Upper lobe of left lung (tissue), 6 donors: ENCODE results near the gene CYP46A1. TPM values are rescaled to one million over a fixed set of nuclear protein-coding genes. Genes with fewer than 3 reads are reported as not detected.

Experiments used
- ATAC-seq, 2 donors: fragments of 200-7000 bp; cut with Tn5 transposase; one replicate each; pipeline ENCODE4 v1.9.1; 2022; ENCODE audit warnings: mild to moderate bottlenecking in 2 of 2, moderate library complexity in 2 of 2; ENCODE audit not compliant: low FRiP score in 2 of 2
- DNase-seq, 2 donors: peaks; one replicate each; pipeline ENCODE4 v3.0.0-alpha.2; 2019 to 2020
- H3K27ac ChIP-seq, 4 donors: fragments of 200-600 bp; sonication (generic); one replicate each; pipeline ENCODE4 v1.5.1; 2016 to 2019
- H3K27me3 ChIP-seq, 4 donors: fragments of 200-600 bp; sonication (generic); one replicate each; pipeline ENCODE4 v1.5.1; 2017 to 2019
- H3K36me3 ChIP-seq, 4 donors: fragments of 200-600 bp; sonication (generic); one replicate each; pipeline ENCODE4 v1.5.1; 2016 to 2019
- H3K4me1 ChIP-seq, 4 donors: fragments of 200-600 bp; sonication (generic); one replicate each; pipeline ENCODE4 v1.5.1; 2018 to 2019
- H3K4me3 ChIP-seq, 4 donors: fragments of 200-600 bp; sonication (generic); one replicate each; pipeline ENCODE4 v1.5.1; 2017 to 2019; ENCODE audit warnings: mild to moderate bottlenecking in 2 of 4, moderate library complexity in 1 of 4
- H3K9me3 ChIP-seq, 4 donors: fragments of 200-600 bp; sonication (generic); one replicate each; pipeline ENCODE4 v1.5.1; 2018 to 2019
- EP300 ChIP-seq, 4 donors: sonication (generic); formaldehyde crosslinking; IDR thresholded peaks; one replicate each; pipeline ENCODE4 v1.5.1; 2017; ENCODE audit warnings: antibody characterized with exemption in 4 of 4, control low read depth in 2 of 4
- POLR2A ChIP-seq, 4 donors: fragments of 450-650 bp; IDR thresholded peaks; one replicate each; pipeline ENCODE4 v1.5.1; 2016 to 2017; ENCODE audit warnings: antibody characterized with exemption in 4 of 4, mild to moderate bottlenecking in 2 of 4
- POLR2AphosphoS5 ChIP-seq, 2 donors: sonication (generic); formaldehyde crosslinking; IDR thresholded peaks; one replicate each; pipeline ENCODE4 v1.5.1; 2017; ENCODE audit warnings: antibody characterized with exemption in 2 of 2
- WGBS, 2 donors: methylation state at CpG; one replicate each; pipeline ENCODE4 v1.1.5; 2017 to 2018; 5-methylcytosine and 5-hydroxymethylcytosine counted together
- total RNA-seq, 6 donors: library from RNA; depleted of rRNA in 4 of 6; stranded (reverse); fragments of >200 nt in 4 of 6; gene quantifications; one replicate each; pipeline versions ENCODE4 v1.1.0 to v1.2.1, GENCODE V29; 2016 to 2021
- TF ChIP-seq, protein P1 (sequence below), 6 experiments: fragments of 450-650 bp in 4 of 6; fragments of 200-600 bp in 2 of 6; sonication (generic) in 2 of 6; IDR thresholded peaks; one replicate each; pipeline ENCODE4 v1.5.1; 2016 to 2019; ENCODE audit warnings: antibody characterized with exemption in 6 of 6
- donor health status: DM: no; HTN: no; CAD: no; lungs with moderate emphysema.
- donor health status: DM: no; HTN: yes; CAD: no; lungs with severe emphysema.

The CYP46A1 gene
- total RNA-seq, 6 donors from 2014 or later: 0.15 to 12.6 (median 1.2) TPM

DNA sequence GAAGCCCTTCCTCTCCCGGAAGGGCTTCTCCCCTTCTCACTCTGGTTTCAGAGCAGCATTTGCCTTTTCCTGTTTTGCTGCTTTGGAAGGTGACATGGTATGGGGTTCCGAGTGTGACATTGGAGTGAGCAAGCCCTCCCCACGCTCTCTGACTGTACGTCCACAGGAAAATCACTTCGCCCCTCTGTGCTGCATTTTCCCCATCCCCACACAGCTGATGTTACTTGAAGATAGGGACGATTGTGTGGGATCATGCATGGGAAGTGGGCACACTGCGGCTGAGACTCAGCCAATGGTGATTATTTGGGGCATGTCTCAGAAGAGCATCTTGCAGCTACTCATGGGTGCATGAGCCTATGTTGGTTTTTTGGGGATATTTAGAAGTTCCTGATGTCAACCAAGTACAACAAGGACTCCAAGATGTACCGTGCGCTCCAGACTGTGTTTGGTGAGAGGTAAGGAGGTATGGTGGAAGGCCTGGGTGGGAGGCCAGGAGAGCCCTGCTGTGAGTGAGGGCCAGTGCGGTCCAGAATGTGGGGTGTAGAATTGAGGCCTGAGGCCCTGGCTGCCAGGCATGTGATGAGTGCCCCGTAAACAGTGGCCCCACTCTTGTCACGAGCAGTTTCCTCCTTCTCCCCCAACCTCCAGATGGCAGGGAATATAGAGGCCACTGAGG is 15.1 kb downstream of the CYP46A1 start:
- Histone ChIP-seq H3K27ac (peak overlapping the region in 1 of 4 donors; percentile 27), H3K4me3 (no peak overlapping the region), H3K9me3 (peaks cover 9 to 11% (median 10%) of the 10 kb centered on the region in 4 donors), H3K4me1 (peaks cover 0 to 6% (median 0%) of the 10 kb centered on the region in 4 donors), H3K27me3 (no peaks in the 10 kb centered on the region), H3K36me3 (no peaks in the 10 kb centered on the region)
- no peak for DNase-seq
- WGBS, 2 donors: 64 to 69% methylated on average over 11 to 12 of the region's 12 CpGs
- TF ChIP-seq POLR2A (IDR thresholded peaks at IDR 0.05) (no peak), POLR2AphosphoS5 (IDR thresholded peaks at IDR 0.05) (no peak), EP300 (IDR thresholded peaks at IDR 0.05) (no peak)
- TF ChIP-seq, protein P1, sequence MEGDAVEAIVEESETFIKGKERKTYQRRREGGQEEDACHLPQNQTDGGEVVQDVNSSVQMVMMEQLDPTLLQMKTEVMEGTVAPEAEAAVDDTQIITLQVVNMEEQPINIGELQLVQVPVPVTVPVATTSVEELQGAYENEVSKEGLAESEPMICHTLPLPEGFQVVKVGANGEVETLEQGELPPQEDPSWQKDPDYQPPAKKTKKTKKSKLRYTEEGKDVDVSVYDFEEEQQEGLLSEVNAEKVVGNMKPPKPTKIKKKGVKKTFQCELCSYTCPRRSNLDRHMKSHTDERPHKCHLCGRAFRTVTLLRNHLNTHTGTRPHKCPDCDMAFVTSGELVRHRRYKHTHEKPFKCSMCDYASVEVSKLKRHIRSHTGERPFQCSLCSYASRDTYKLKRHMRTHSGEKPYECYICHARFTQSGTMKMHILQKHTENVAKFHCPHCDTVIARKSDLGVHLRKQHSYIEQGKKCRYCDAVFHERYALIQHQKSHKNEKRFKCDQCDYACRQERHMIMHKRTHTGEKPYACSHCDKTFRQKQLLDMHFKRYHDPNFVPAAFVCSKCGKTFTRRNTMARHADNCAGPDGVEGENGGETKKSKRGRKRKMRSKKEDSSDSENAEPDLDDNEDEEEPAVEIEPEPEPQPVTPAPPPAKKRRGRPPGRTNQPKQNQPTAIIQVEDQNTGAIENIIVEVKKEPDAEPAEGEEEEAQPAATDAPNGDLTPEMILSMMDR (IDR thresholded peaks at IDR 0.05): no peak
- peak in 1 of 2 donors; percentile 30 for ATAC-seq

DNA sequence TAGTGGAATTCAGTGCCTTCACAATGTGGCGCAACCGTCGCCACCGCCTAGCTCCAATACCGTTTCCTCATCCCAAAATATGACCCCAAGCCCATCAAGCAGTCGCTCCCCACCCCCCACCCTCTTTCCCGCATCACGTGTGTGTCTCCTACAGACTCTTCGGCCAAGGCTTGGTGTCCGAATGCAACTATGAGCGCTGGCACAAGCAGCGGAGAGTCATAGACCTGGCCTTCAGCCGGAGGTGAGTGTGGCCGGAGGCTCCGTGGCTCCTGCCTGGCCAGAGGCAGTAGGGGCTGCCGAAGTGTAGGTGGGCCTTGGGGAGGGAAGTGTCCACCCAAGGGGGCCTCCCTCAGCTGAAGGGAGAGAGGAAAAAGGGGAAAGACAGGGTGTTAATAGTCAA is 15.8 kb downstream of the CYP46A1 start:
- no peaks in the 10 kb centered on the region for H3K36me3 ChIP-seq
- 90 to 93% methylated on average over 16 of the region's 16 CpGs for WGBS, 2 donors
- TF ChIP-seq POLR2A (IDR thresholded peaks at IDR 0.05) (no peak), POLR2AphosphoS5 (IDR thresholded peaks at IDR 0.05) (no peak), EP300 (IDR thresholded peaks at IDR 0.05) (no peak)
- TF ChIP-seq, protein P1 (IDR thresholded peaks at IDR 0.05): no peak
- H3K27ac ChIP-seq: no peak overlapping the region
- no peak for ATAC-seq
- no peaks in the 10 kb centered on the region for H3K27me3 ChIP-seq
- H3K4me3 ChIP-seq: no peak overlapping the region
- no peak for DNase-seq
- H3K4me1 ChIP-seq: peaks cover 0 to 6% (median 0%) of the 10 kb centered on the region in 4 donors
- peaks cover 9 to 11% (median 10%) of the 10 kb centered on the region in 4 donors for H3K9me3 ChIP-seq

DNA sequence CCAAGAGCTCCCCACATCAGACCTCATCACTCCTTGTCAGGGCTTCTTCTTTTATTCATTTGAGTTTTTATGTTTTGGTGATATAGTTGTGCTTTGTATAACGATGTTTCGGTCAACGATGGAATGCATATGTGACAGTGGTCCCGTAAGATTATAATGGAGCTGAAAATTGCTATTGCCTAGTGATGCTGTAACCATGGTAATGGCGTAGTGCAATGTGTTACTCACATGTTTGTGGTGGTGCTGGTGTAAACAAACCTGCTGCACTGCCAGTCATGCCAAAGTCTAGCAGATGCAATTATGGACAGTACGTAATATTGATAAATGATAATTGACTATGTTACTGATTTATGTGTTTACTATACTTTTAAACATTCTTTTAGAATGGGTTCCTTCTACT is 16.3 kb downstream of the CYP46A1 start:
- TF ChIP-seq POLR2A (IDR thresholded peaks at IDR 0.05): no peak
- TF ChIP-seq, protein P1 (IDR thresholded peaks at IDR 0.05): no peak
- no peak for TF ChIP-seq POLR2AphosphoS5 (IDR thresholded peaks at IDR 0.05)
- no peak for TF ChIP-seq EP300 (IDR thresholded peaks at IDR 0.05)
- peaks cover 9 to 11% (median 10%) of the 10 kb centered on the region in 4 donors for H3K9me3 ChIP-seq
- H3K4me1 ChIP-seq: peaks cover 0 to 6% (median 0%) of the 10 kb centered on the region in 4 donors
- no peak for DNase-seq
- no peak for ATAC-seq
- H3K4me3 ChIP-seq: no peak overlapping the region
- WGBS, 2 donors: 96% methylated on average over 6 of the region's 6 CpGs
- H3K27ac ChIP-seq: no peak overlapping the region
- H3K27me3 ChIP-seq: no peaks in the 10 kb centered on the region
- no peaks in the 10 kb centered on the region for H3K36me3 ChIP-seq

DNA sequence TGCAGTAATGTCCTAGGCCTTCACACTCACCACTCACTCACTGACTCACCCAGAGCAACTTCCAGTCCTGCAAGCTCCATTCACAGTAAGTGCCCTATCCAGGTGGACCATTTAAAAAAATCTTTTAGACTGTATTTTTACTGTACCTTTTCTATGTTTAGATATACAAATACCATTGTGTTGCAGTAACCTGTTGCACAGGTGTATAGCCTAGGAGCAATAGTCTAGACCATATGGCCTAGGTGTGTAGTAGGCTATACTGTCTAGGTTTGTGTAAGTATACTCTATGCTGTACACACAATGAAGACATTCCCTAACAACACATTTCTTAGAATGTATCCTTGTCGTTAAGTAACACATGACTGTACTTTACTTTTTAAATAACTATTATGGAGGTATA is 17.2 kb downstream of the CYP46A1 start:
- no peaks in the 10 kb centered on the region for H3K27me3 ChIP-seq
- WGBS, 2 donors: 97 to 100% methylated on average over 1 of the region's 1 CpG
- TF ChIP-seq POLR2AphosphoS5 (IDR thresholded peaks at IDR 0.05): no peak
- TF ChIP-seq POLR2A (IDR thresholded peaks at IDR 0.05): no peak
- TF ChIP-seq EP300 (IDR thresholded peaks at IDR 0.05): no peak
- TF ChIP-seq, protein P1 (IDR thresholded peaks at IDR 0.05): no peak
- peaks cover 9 to 11% (median 10%) of the 10 kb centered on the region in 4 donors for H3K9me3 ChIP-seq
- no peak overlapping the region for H3K27ac ChIP-seq
- DNase-seq: no peak
- H3K4me1 ChIP-seq: peaks cover 0 to 6% (median 0%) of the 10 kb centered on the region in 4 donors
- H3K36me3 ChIP-seq: no peaks in the 10 kb centered on the region
- no peak overlapping the region for H3K4me3 ChIP-seq
- ATAC-seq: no peak

DNA sequence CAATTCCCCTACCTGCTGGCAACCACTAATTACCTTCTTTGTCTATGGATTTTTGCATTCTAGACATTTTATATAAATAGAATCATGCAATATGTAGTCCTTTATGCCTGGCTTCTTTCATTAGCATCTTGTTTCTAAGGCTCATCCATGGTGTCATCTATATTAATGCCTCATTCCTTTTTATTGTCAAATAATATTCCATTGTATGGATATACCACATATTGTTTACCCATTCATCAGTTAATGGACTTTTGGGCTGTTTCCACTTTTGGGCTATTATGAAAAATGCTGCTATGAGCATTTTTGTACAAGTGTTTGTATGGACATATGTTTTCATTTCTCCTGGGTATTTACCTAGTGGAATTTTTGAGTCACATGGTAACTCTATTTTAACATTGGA is 18.0 kb downstream of the CYP46A1 start:
- ATAC-seq (no peak), DNase-seq (no peak)
- Histone ChIP-seq H3K27me3 (no peaks in the 10 kb centered on the region), H3K9me3 (peaks cover 9 to 11% (median 10%) of the 10 kb centered on the region in 4 donors), H3K36me3 (no peaks in the 10 kb centered on the region), H3K27ac (no peak overlapping the region), H3K4me3 (no peak overlapping the region), H3K4me1 (peaks cover 0 to 6% (median 0%) of the 10 kb centered on the region in 4 donors)
- TF ChIP-seq, protein P1 (IDR thresholded peaks at IDR 0.05): no peak
- TF ChIP-seq POLR2AphosphoS5 (IDR thresholded peaks at IDR 0.05): no peak
- no peak for TF ChIP-seq EP300 (IDR thresholded peaks at IDR 0.05)
- TF ChIP-seq POLR2A (IDR thresholded peaks at IDR 0.05): no peak
